Stimulated activated CD8-positive, alpha-beta memory T cell treated with anti-CD3 and anti-CD28 coated beads, Interleukin-15, amount 100 ng/mL, for 1 hour (primary cell): ENCODE measurements around the gene GTF3C5.
"Not testable (repeated sequence)": the region's sequence is repeated elsewhere in the genome, so short reads cannot be mapped to it uniquely, and the experiment has no call there.

Source experiments
- DNase-seq: peaks from one replicate; pipeline ENCODE4 v3.0.0-alpha.2; 2020; ENCODE audit warnings: low read depth

GTF3C5 gene

GRCh38 chr9:133031496-133031911 lies 707 bp downstream of the GTF3C5 start:
- DNase-seq: no peak

GRCh38 chr9:133032171-133032570 lies 1.4 kb downstream of the GTF3C5 start:
- no peak for DNase-seq

GRCh38 chr9:133035669-133036068 lies 4.9 kb downstream of the GTF3C5 start:
- no peak for DNase-seq

GRCh38 chr9:133037775-133038515 lies 7.1 kb downstream of the GTF3C5 start:
- DNase-seq: no peak

GRCh38 chr9:133040892-133041479 lies 10.2 kb downstream of the GTF3C5 start:
- not testable (repeated sequence) for DNase-seq

GRCh38 chr9:133041958-133042357 lies 11.2 kb downstream of the GTF3C5 start:
- no peak for DNase-seq

GRCh38 chr9:133042676-133043075 lies 11.9 kb downstream of the GTF3C5 start:
- DNase-seq: no peak

GRCh38 chr9:133043449-133044035 lies 12.7 kb downstream of the GTF3C5 start:
- DNase-seq: no peak

- DNase-seq: no peak
These were observed 13.3 kb downstream of the GTF3C5 start for GRCh38 chr9:133044125-133044524.

GRCh38 chr9:133044661-133045060 lies 13.9 kb downstream of the GTF3C5 start:
- no peak for DNase-seq

- DNase-seq: no peak
These were observed 14.3 kb downstream of the GTF3C5 start for GRCh38 chr9:133045132-133045531.

GRCh38 chr9:133046196-133046899 lies 15.6 kb downstream of the GTF3C5 start:
- DNase-seq: no peak

- no peak for DNase-seq
These were observed 16.1 kb downstream of the GTF3C5 start for GRCh38 chr9:133046900-133047295.

GRCh38 chr9:133048595-133048994 lies 17.8 kb downstream of the GTF3C5 start:
- no peak for DNase-seq

GRCh38 chr9:133049043-133049442 lies 18.2 kb downstream of the GTF3C5 start:
- DNase-seq: no peak

GRCh38 chr9:133050142-133050541 lies 19.3 kb downstream of the GTF3C5 start:
- no peak for DNase-seq

GRCh38 chr9:133050781-133051180 lies 20.0 kb downstream of the GTF3C5 start:
- DNase-seq: no peak

GRCh38 chr9:133051281-133051900 lies 20.6 kb downstream of the GTF3C5 start:
- DNase-seq: no peak

GRCh38 chr9:133051966-133052539 lies 21.3 kb downstream of the GTF3C5 start:
- DNase-seq: no peak

- no peak for DNase-seq
These were observed 23.5 kb downstream of the GTF3C5 start for GRCh38 chr9:133054194-133054890.

- no peak for DNase-seq
These were observed 24.2 kb downstream of the GTF3C5 start for GRCh38 chr9:133054966-133055365.
